ENCODE data around the gene UQCRQ. TPM values are rescaled to one million over a fixed set of nuclear protein-coding genes. Genes with fewer than 3 reads are reported as not detected.

The UQCRQ gene
- total and polyA plus RNA-seq, 4 donors, result 62.5 to 2,326 (median 326) TPM

GRCh38 chr5:132837868-132838267 lies 28.6 kb upstream of the UQCRQ start:
- Histone ChIP-seq H3K9ac (ENCODE audit: low read depth in 1 of 2, low read length in 2 of 2) (peak overlapping the region; percentile 57 to 91), H3K9me3 (ENCODE audit: control insufficient read depth in 4 of 4, low read length in 3 of 4) (no peaks in the 10 kb centered on the region), H3K27me3 (ENCODE audit: control insufficient read depth in 4 of 4, insufficient read depth in 4 of 4, low read length in 3 of 4) (no peaks in the 10 kb centered on the region), H3K4me3 (ENCODE audit: low read depth in 1 of 3, low read length in 3 of 3) (no peak overlapping the region), H3K4me1 (ENCODE audit: control insufficient read depth in 4 of 4, insufficient read depth in 4 of 4, low read length in 3 of 4) (peaks cover 6 to 42% (median 15%) of the 10 kb centered on the region in 4 donors), H3K27ac (ENCODE audit: low read depth in 1 of 2, low read length in 2 of 2) (peak overlapping the region; percentile 91 to 98), H3K36me3 (ENCODE audit: control insufficient read depth in 4 of 4, insufficient read depth in 3 of 4, low read depth in 1 of 4, low read length in 3 of 4) (no peaks in the 10 kb centered on the region)
- no peak for DNase-seq (ENCODE audit: low spot score)
- TF ChIP-seq SP1 (IDR thresholded peaks at IDR 0.05) (peak; percentile 79), JUND (IDR thresholded peaks at IDR 0.05) (peak in 1 of 2 donors; percentile 78), FOXA1 (IDR thresholded peaks at IDR 0.05) (peak; percentile 76), FOXA2 (IDR thresholded peaks at IDR 0.05) (peak; percentile 73), GABPA (IDR thresholded peaks at IDR 0.05 in 1 of 2, conservative IDR thresholded peaks at IDR 0.05 in 1 of 2) (no peak), ZBTB33 (IDR thresholded peaks at IDR 0.05) (peak; percentile 36), ATF3 (IDR thresholded peaks at IDR 0.05) (no peak), RAD21 (IDR thresholded peaks at IDR 0.05) (peak in 1 of 2 donors; percentile 35), HNF4G (IDR thresholded peaks at IDR 0.05) (no peak), RXRA (IDR thresholded peaks at IDR 0.05) (peak; percentile 76 to 87), YY1 (IDR thresholded peaks at IDR 0.05) (no peak), TAF1 (conservative IDR thresholded peaks at IDR 0.05) (peak; percentile 24), NR2F2 (IDR thresholded peaks at IDR 0.05) (no peak), EGR1 (IDR thresholded peaks at IDR 0.05; ENCODE audit: low read depth in 2 of 2) (peak in 1 of 2 donors; percentile 65), HNF4A (conservative IDR thresholded peaks at IDR 0.05) (peak in 1 of 2 donors; percentile 58)
- TF ChIP-seq, protein P1, sequence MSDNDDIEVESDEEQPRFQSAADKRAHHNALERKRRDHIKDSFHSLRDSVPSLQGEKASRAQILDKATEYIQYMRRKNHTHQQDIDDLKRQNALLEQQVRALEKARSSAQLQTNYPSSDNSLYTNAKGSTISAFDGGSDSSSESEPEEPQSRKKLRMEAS (IDR thresholded peaks at IDR 0.05), result peak; percentile 76
- TF ChIP-seq, protein P2, sequence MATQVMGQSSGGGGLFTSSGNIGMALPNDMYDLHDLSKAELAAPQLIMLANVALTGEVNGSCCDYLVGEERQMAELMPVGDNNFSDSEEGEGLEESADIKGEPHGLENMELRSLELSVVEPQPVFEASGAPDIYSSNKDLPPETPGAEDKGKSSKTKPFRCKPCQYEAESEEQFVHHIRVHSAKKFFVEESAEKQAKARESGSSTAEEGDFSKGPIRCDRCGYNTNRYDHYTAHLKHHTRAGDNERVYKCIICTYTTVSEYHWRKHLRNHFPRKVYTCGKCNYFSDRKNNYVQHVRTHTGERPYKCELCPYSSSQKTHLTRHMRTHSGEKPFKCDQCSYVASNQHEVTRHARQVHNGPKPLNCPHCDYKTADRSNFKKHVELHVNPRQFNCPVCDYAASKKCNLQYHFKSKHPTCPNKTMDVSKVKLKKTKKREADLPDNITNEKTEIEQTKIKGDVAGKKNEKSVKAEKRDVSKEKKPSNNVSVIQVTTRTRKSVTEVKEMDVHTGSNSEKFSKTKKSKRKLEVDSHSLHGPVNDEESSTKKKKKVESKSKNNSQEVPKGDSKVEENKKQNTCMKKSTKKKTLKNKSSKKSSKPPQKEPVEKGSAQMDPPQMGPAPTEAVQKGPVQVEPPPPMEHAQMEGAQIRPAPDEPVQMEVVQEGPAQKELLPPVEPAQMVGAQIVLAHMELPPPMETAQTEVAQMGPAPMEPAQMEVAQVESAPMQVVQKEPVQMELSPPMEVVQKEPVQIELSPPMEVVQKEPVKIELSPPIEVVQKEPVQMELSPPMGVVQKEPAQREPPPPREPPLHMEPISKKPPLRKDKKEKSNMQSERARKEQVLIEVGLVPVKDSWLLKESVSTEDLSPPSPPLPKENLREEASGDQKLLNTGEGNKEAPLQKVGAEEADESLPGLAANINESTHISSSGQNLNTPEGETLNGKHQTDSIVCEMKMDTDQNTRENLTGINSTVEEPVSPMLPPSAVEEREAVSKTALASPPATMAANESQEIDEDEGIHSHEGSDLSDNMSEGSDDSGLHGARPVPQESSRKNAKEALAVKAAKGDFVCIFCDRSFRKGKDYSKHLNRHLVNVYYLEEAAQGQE (IDR thresholded peaks at IDR 0.05), result peak; percentile 88
- TF ChIP-seq, protein P3, sequence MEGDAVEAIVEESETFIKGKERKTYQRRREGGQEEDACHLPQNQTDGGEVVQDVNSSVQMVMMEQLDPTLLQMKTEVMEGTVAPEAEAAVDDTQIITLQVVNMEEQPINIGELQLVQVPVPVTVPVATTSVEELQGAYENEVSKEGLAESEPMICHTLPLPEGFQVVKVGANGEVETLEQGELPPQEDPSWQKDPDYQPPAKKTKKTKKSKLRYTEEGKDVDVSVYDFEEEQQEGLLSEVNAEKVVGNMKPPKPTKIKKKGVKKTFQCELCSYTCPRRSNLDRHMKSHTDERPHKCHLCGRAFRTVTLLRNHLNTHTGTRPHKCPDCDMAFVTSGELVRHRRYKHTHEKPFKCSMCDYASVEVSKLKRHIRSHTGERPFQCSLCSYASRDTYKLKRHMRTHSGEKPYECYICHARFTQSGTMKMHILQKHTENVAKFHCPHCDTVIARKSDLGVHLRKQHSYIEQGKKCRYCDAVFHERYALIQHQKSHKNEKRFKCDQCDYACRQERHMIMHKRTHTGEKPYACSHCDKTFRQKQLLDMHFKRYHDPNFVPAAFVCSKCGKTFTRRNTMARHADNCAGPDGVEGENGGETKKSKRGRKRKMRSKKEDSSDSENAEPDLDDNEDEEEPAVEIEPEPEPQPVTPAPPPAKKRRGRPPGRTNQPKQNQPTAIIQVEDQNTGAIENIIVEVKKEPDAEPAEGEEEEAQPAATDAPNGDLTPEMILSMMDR (IDR thresholded peaks at IDR 0.05; ENCODE audit: low read depth, low read length, missing input control), result no peak
- WGBS, result 17% methylated on average over 2 of the region's 2 CpGs
